Measurements from ENCODE around the gene CDK10.

Gene CDK10

DNA sequence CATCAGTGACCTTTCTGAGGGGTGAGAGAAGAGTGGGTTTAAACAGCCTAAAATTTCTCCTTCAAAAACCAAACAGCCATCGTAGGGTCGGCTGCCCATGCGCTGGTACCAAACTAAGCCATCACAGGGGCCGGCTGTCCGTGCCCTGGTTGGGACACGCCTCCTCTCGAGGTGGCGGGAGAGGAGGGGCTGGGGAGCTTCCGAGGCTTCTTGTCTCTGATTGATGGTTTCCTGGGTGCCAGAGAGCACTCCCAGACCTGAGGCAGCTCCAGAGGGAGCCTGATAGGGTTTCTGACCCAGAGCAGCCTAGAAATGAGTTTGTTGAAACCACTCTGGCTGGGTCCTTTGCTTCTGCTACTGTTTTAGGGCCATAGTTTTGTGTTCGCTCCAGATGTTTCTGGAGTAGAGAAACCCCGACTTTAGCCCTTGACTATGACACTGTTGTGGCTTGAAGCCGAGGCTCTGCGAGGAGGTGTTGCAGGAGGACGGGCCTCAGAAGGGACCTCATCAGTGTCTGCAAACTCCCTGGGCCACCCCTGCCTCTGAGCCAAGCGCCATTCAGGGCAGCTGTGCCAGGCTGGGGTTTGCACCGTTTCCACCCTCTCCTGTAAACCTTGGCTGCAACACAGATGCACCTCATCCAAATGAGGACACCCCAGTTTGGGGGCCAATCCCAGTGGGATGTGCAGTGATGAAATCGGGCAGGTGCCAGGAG, 41.1 kb downstream of the CDK10 start:
- Histone ChIP-seq H3K79me2 (ENCODE audit: low read length) (peaks cover 2% of the 10 kb centered on the region; the same call in 1 of the 2 replicates), H3K9ac (ENCODE audit: low read length) (no peak overlapping the region), H2AFZ (ENCODE audit: low read depth, low read length) (no peak overlapping the region), H3K4me3 (ENCODE audit: low read length) (no peak overlapping the region), H3K4me2 (ENCODE audit: low read length) (no peak overlapping the region), H3K27ac (ENCODE audit: low read length) (no peak overlapping the region), H3K36me3 (replicated peaks; ENCODE audit: low read depth, low read length) (peaks cover 32% of the 10 kb centered on the region), H4K20me1 (ENCODE audit: insufficient read depth, low read length) (peaks cover 16% of the 10 kb centered on the region), H3K9me3 (ENCODE audit: insufficient read depth, low read length) (no peaks in the 10 kb centered on the region), H3K27me3 (ENCODE audit: low read depth, low read length) (no peaks in the 10 kb centered on the region), H3K4me1 (ENCODE audit: low read length) (peaks cover 5% of the 10 kb centered on the region)
- TF ChIP-seq, protein P1, sequence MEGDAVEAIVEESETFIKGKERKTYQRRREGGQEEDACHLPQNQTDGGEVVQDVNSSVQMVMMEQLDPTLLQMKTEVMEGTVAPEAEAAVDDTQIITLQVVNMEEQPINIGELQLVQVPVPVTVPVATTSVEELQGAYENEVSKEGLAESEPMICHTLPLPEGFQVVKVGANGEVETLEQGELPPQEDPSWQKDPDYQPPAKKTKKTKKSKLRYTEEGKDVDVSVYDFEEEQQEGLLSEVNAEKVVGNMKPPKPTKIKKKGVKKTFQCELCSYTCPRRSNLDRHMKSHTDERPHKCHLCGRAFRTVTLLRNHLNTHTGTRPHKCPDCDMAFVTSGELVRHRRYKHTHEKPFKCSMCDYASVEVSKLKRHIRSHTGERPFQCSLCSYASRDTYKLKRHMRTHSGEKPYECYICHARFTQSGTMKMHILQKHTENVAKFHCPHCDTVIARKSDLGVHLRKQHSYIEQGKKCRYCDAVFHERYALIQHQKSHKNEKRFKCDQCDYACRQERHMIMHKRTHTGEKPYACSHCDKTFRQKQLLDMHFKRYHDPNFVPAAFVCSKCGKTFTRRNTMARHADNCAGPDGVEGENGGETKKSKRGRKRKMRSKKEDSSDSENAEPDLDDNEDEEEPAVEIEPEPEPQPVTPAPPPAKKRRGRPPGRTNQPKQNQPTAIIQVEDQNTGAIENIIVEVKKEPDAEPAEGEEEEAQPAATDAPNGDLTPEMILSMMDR (IDR thresholded peaks at IDR 0.05; ENCODE audit: low read depth, low read length): no peak
- TF ChIP-seq EZH2phosphoT487 (IDR thresholded peaks at IDR 0.05; ENCODE audit: low read depth): no peak

DNA sequence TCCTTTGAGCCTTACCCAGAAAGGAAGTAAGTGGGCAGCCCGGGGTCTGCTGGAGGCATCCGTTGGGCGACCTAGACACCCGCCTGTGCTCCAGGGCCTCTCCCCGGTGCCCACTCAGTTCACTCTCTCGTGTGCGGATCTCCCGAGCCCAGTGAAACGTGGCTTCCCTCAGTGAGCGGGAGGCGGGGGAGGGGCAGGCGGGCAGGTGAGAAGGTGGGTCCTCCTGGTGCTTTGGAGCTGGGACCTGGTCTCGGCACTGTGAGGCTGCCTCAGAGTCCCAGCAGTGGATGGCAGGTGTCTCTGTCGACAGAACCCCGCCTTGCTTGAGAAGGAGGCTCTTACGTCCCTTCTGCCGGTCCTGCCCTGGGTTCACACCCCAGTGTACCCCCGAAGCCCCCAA, 42.8 kb downstream of the CDK10 start:
- H3K36me3 ChIP-seq (replicated peaks; ENCODE audit: low read depth, low read length): peaks cover 31% of the 10 kb centered on the region
- no peaks in the 10 kb centered on the region for H3K4me1 ChIP-seq (ENCODE audit: low read length)
- no peaks in the 10 kb centered on the region for H3K9me3 ChIP-seq (ENCODE audit: insufficient read depth, low read length)
- no peaks in the 10 kb centered on the region for H3K79me2 ChIP-seq (ENCODE audit: low read length)
- H3K9ac ChIP-seq (ENCODE audit: low read length): no peak overlapping the region
- no peak overlapping the region for H3K4me3 ChIP-seq (ENCODE audit: low read length)
- no peak for TF ChIP-seq EZH2phosphoT487 (IDR thresholded peaks at IDR 0.05; ENCODE audit: low read depth)
- TF ChIP-seq, protein P1 (IDR thresholded peaks at IDR 0.05; ENCODE audit: low read depth, low read length): no peak
- no peaks in the 10 kb centered on the region; the same call in 1 of the 2 replicates for H4K20me1 ChIP-seq (ENCODE audit: insufficient read depth, low read length)
- H3K27me3 ChIP-seq (ENCODE audit: low read depth, low read length): no peaks in the 10 kb centered on the region
- no peak overlapping the region for H3K4me2 ChIP-seq (ENCODE audit: low read length)
- H3K27ac ChIP-seq (ENCODE audit: low read length): no peak overlapping the region
- no peak overlapping the region for H2AFZ ChIP-seq (ENCODE audit: low read depth, low read length)

DNA sequence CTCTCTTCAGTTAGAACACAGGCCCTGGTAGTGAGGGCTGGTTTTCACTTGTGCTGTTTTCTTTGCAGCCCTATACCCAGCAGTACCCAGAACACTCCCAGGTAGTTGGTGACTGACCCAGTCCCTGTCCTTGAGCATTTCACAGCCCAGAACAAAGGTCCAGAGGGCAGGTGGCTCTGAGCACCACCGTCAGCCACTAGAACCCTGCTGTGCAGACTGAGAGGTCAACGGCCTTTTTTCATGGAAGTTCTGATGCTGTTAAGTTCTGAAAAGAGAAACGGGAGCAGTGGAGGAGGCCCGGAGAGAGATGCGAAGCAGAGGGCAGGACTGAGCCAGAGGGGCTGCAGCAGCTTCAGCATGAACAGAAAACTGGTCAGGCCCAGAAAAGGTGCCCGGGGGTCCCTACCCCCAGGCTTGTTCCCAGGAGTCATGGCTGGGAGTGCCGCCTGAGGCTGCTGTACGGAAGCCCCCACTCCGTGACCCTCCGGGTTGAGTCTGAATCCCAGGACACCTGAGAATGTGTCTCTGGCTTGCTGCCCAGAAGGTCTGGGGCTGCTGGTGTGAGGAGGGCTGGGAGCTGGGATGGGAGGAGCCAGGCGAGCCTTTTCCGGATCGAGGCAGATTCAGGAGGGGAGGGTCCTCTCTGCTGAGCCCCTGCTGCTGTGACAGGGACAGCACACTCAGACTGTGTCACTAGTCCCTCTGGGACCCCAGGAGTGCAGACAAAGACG, 43.5 kb downstream of the CDK10 start:
- TF ChIP-seq, protein P1 (IDR thresholded peaks at IDR 0.05; ENCODE audit: low read depth, low read length): no peak
- no peak for TF ChIP-seq EZH2phosphoT487 (IDR thresholded peaks at IDR 0.05; ENCODE audit: low read depth)
- Histone ChIP-seq H3K27ac (ENCODE audit: low read length) (no peak overlapping the region), H3K36me3 (replicated peaks; ENCODE audit: low read depth, low read length) (peaks cover 38% of the 10 kb centered on the region), H3K27me3 (ENCODE audit: low read depth, low read length) (no peaks in the 10 kb centered on the region), H3K79me2 (ENCODE audit: low read length) (no peaks in the 10 kb centered on the region), H3K9me3 (ENCODE audit: insufficient read depth, low read length) (no peaks in the 10 kb centered on the region), H2AFZ (ENCODE audit: low read depth, low read length) (no peak overlapping the region), H3K9ac (ENCODE audit: low read length) (no peak overlapping the region), H3K4me1 (ENCODE audit: low read length) (no peaks in the 10 kb centered on the region), H3K4me2 (ENCODE audit: low read length) (no peak overlapping the region), H3K4me3 (ENCODE audit: low read length) (no peak overlapping the region), H4K20me1 (ENCODE audit: insufficient read depth, low read length) (no peaks in the 10 kb centered on the region; the same call in 1 of the 2 replicates)

DNA sequence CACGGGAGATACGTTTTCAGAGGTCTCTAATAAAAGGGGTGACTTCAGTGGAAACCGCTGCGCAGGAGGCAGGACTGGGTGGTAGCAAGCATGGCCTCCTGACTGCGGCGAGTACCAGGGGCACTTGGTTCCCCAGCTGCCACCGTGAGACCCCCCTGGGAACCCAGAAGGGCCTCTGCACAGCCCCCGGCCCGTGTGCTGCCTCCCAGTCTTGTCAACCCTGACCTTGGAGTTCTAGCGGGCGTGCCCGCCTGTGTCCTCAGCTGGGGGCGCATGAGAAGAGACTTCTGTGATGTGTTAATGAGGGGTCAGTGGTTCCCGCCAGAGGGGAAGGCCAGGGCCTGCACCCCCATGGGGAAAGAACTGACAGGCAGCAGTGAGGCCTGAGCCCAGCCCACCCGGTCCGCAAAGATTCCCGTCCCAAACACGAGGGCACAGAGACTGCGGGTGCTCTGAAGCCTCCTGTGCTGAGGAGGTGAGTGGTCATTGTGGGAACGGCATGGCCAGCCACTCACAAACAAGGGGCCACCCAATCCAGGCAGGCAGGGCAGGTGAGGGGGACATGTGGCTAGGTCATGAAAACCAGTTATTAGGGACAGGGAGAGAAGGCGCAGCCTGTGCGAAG, 44.2 kb downstream of the CDK10 start:
- H4K20me1 ChIP-seq (ENCODE audit: insufficient read depth, low read length): no peaks in the 10 kb centered on the region; the same call in 1 of the 2 replicates
- TF ChIP-seq, protein P1 (IDR thresholded peaks at IDR 0.05; ENCODE audit: low read depth, low read length): no peak
- TF ChIP-seq EZH2phosphoT487 (IDR thresholded peaks at IDR 0.05; ENCODE audit: low read depth): no peak
- H3K4me3 ChIP-seq (ENCODE audit: low read length): no peak overlapping the region
- no peak overlapping the region for H3K4me2 ChIP-seq (ENCODE audit: low read length)
- no peaks in the 10 kb centered on the region for H3K9me3 ChIP-seq (ENCODE audit: insufficient read depth, low read length)
- H2AFZ ChIP-seq (ENCODE audit: low read depth, low read length): no peak overlapping the region
- H3K9ac ChIP-seq (ENCODE audit: low read length): no peak overlapping the region
- H3K27me3 ChIP-seq (ENCODE audit: low read depth, low read length): no peaks in the 10 kb centered on the region
- H3K79me2 ChIP-seq (ENCODE audit: low read length): no peaks in the 10 kb centered on the region
- H3K4me1 ChIP-seq (ENCODE audit: low read length): no peaks in the 10 kb centered on the region
- peaks cover 44% of the 10 kb centered on the region for H3K36me3 ChIP-seq (replicated peaks; ENCODE audit: low read depth, low read length)
- H3K27ac ChIP-seq (ENCODE audit: low read length): no peak overlapping the region

Measured in OCI-LY3 (cell line).